D721Med (cell line): ENCODE results near the gene PRSS12.
A peak's percentile ranks its signal among the peaks of the same experiment; 100 is the strongest.

Source experiments
- DNase-seq: peaks from one replicate; pipeline ENCODE4 v3.0.0; 2011; ENCODE audit warnings: low spot score; ENCODE audit not compliant: insufficient read length
- FAIRE-seq: peaks from 2 replicates; lab custom pipeline; 2011; peaks lifted over from hg19 to GRCh38; lab: Jason Lieb, UNC
- TF ChIP-seq, protein P1 (sequence below): IDR thresholded peaks from 2 replicates; pipeline ENCODE4 v1.5.1; 2012; ENCODE audit warnings: mild to moderate bottlenecking, control low read depth; ENCODE audit not compliant: insufficient read depth; ENCODE audit errors: missing control alignments

PRSS12 gene

DNA sequence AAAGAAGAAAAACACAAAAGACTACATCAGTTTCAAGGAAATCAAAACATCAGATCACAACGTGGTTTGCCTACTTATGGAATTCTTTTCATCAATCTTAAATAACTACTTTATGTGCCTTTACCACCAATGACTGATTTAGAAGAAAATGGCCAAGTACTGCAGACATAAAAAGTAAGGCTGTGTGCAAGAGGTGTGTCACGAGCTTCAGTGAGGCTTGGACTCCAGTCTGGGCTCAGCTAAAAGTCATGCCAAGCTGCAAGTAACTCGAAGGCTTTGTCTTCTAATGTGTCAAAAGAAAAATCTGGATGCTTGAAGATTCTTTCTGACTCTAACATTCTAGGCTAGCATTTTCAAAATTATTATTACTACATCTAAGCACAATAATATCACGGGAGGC lies 17.0 kb downstream of the PRSS12 start:
- TF ChIP-seq, protein P1, sequence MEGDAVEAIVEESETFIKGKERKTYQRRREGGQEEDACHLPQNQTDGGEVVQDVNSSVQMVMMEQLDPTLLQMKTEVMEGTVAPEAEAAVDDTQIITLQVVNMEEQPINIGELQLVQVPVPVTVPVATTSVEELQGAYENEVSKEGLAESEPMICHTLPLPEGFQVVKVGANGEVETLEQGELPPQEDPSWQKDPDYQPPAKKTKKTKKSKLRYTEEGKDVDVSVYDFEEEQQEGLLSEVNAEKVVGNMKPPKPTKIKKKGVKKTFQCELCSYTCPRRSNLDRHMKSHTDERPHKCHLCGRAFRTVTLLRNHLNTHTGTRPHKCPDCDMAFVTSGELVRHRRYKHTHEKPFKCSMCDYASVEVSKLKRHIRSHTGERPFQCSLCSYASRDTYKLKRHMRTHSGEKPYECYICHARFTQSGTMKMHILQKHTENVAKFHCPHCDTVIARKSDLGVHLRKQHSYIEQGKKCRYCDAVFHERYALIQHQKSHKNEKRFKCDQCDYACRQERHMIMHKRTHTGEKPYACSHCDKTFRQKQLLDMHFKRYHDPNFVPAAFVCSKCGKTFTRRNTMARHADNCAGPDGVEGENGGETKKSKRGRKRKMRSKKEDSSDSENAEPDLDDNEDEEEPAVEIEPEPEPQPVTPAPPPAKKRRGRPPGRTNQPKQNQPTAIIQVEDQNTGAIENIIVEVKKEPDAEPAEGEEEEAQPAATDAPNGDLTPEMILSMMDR = no peak

DNA sequence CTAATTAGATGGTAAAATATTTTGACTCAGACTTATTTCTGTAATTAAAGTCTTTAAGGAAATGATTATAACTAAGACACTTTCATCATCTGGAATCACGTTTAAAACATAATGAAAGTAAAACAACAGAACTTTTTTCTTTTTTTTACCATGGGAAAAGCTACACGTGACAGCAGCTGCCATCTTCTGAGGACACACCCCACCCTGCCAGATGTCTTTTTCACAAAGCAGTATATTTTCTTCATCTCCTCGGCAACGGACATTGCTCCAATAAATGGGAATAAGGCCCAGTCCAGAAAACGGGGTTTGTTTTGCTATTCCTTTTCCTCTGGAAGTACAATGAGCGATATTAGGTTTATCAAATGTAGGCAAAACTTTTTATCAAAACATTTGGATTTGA lies 17.5 kb downstream of the PRSS12 start:
- FAIRE-seq = no peak
- no peak for DNase-seq
- TF ChIP-seq, protein P1 = no peak

More for the DNA sequence above, 17.0 kb downstream of the PRSS12 start:
- FAIRE-seq (peak; percentile 44), DNase-seq (no peak)

DNA sequence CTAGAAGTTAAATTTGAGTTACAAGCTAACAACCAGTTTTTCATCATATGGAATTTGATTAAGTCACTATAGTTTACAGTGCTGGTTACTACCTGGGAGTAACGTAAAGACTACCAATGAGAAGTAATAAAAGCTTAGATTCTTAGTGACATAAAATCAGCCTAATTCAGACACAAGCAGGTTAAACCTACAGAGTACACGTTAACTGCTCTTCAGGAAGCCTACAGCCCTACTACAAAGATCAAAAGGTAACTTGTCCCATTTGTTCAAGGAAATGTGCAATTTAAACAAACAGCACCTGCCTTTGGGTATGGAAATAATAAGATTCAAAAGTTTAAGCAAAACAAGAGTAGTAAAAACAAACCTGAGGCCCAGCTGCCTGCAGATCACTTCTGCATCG lies 21.5 kb downstream of the PRSS12 start:
- DNase-seq = no peak
- no peak for FAIRE-seq

DNA sequence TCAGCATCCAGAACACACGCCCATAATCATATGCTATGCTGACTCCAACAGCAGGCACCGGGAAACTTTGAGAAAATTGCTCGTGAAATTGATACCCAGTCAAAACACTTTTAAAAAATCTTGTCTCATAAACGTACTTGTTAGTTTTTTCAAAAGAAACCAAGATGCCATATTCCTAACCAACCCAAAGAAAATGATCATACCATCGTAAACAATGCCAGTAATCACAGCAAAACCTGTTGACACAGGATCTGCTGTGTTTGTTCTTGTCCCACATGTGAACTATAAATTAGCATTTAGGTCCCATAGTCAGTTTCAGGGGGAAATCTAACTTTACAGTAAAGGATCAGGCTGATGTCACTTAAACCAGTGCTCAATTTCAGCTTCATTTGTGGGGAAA lies 23.0 kb downstream of the PRSS12 start:
- DNase-seq = no peak
- TF ChIP-seq, protein P1 = no peak
- peak; percentile 41 for FAIRE-seq

More for the DNA sequence above, 21.5 kb downstream of the PRSS12 start:
- TF ChIP-seq, protein P1 = no peak

DNA sequence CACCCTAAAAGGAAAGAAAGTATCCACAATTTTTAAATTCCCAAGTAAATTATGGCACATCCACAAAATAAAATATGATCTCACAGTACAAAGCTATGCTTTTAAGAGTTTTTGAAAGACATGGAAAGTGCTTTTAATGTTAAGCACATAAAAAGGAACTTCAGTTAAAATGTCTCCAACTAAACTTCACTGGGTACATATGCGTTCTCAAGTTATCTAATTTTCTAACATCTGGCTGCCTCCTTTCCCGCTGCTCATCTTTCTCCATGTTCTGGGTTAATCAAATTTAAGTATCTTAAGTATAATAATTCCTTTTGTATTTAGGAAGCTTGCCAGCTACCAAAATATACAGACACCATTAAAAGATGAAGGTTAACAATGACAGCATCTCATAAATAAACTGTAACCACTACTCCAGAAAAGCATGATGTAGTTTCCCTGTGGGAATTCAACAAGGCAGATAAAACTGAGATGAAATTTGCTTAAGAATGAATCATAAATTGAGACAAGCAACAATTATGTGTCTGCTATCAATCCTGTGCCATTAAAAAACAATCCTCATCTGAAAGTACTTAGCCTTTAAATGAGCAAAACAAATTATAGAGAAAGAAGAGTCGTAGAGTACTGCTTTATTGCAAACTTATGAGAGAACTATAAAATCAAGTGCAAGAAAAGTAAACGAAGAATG lies 25.1 kb downstream of the PRSS12 start:
- FAIRE-seq (no peak), DNase-seq (no peak)
- TF ChIP-seq, protein P1 = no peak

DNA sequence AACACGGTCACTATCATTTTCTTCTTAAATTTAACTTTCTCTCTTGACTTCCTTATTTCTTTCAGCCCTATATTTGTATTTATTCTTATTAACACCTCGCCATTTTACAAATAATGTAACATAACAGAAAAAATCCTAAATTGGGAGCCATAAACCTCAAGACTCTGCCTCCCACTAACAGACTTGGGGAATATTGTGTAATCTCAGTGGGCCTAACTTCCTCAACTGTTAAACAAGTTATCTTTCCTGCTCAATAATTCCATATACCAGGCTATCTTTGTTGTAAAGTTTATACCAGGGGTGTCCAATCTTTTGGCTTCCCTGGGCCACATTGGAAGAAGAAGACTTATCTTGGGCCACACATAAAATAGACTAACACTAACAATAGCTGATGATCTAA lies 26.2 kb downstream of the PRSS12 start:
- TF ChIP-seq, protein P1 = no peak
- FAIRE-seq (no peak), DNase-seq (no peak)

DNA sequence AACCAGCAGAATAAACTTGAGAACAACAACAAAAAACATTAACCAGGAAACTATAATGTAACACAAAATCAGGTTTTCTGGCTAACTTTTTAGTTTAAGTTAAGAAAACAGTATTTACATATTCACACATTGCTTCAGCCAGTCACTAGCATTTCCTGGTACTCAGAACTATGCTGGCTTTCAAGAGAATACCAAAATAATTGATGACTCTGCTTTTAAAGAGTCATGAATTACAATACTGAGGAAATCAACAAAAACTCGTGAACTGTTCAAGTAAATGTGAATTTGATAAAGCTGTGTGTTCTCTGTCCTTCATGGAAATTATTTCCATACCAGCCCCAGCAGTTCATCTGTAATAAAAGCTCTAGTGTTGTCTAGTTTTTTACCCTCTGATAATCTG lies 27.4 kb downstream of the PRSS12 start:
- FAIRE-seq = no peak
- DNase-seq = no peak
- TF ChIP-seq, protein P1 = no peak
